Fibroblast of upper back skin (primary cell): ENCODE results near the gene TMEM86A.

Experiments
- DNase-seq: peaks from one replicate; pipeline ENCODE4 v3.0.0-alpha.2; 2013

The TMEM86A gene

GRCh38 chr11:18727479-18728236 lies 29.1 kb downstream of the TMEM86A start:
- DNase-seq: peak; percentile 36

GRCh38 chr11:18728658-18729057 lies 30.1 kb downstream of the TMEM86A start:
- DNase-seq: no peak

GRCh38 chr11:18729426-18729825 lies 30.8 kb downstream of the TMEM86A start:
- DNase-seq: no peak

GRCh38 chr11:18730020-18730419 lies 31.4 kb downstream of the TMEM86A start:
- no peak for DNase-seq

GRCh38 chr11:18731441-18731840 lies 32.9 kb downstream of the TMEM86A start:
- no peak for DNase-seq

GRCh38 chr11:18731949-18732821 lies 33.6 kb downstream of the TMEM86A start:
- peak; percentile 47 for DNase-seq

GRCh38 chr11:18733202-18733601 lies 34.6 kb downstream of the TMEM86A start:
- DNase-seq: no peak

GRCh38 chr11:18736590-18737148 lies 38.1 kb downstream of the TMEM86A start:
- no peak for DNase-seq

- no peak for DNase-seq
Observed at GRCh38 chr11:18737642-18738041, 39.1 kb downstream of the TMEM86A start.

- no peak for DNase-seq
Observed at GRCh38 chr11:18739685-18740084, 41.1 kb downstream of the TMEM86A start.

- DNase-seq: no peak
Observed at GRCh38 chr11:18741783-18742182, 43.2 kb downstream of the TMEM86A start.

- no peak for DNase-seq
Observed at GRCh38 chr11:18743365-18743764, 44.8 kb downstream of the TMEM86A start.

- DNase-seq: no peak
Observed at GRCh38 chr11:18743900-18744514, 45.4 kb downstream of the TMEM86A start.

- no peak for DNase-seq
Observed at GRCh38 chr11:18745251-18745650, 46.7 kb downstream of the TMEM86A start.

- no peak for DNase-seq
Observed at GRCh38 chr11:18748766-18749365, 50.3 kb downstream of the TMEM86A start.

GRCh38 chr11:18749681-18750319 lies 51.2 kb downstream of the TMEM86A start:
- DNase-seq: peak; percentile 46

- no peak for DNase-seq
Observed at GRCh38 chr11:18750944-18751343, 52.4 kb downstream of the TMEM86A start.

- no peak for DNase-seq
Observed at GRCh38 chr11:18752502-18752901, 53.9 kb downstream of the TMEM86A start.

GRCh38 chr11:18754308-18754707 lies 55.7 kb downstream of the TMEM86A start:
- no peak for DNase-seq
